PC-9 (cell line): ENCODE data around the gene DENND5A. TPM values are rescaled to one million over a fixed set of nuclear protein-coding genes. Genes with fewer than 3 reads are reported as not detected.

Experiments
- BruUV-seq: library from RNA; stranded (reverse); fragments of 400-500 nt; replicated peaks from 2 replicates; lab custom pipeline; 2021; lab: Mats Ljungman, UMichigan
- CTCF ChIA-PET: fragments of 300-600 bp; sonication (Branson Sonifier 250); formaldehyde crosslinking; loops from one replicate; lab custom pipeline; 2022; ENCODE audit warnings: antibody characterized with exemption; lab: Charles Lee
- POLR2A ChIA-PET: fragments of 300-600 bp; sonication (Branson Sonifier 250); formaldehyde crosslinking; loops from one replicate; lab custom pipeline; 2022; ENCODE audit warnings: antibody characterized with exemption; ENCODE audit not compliant: unreplicated experiment; lab: Charles Lee
- DNase-seq, 2 experiments: peaks; one replicate each; pipeline versions ENCODE4 v3.0.0 to v3.0.0-alpha.2; 2015 to 2022; ENCODE audit warnings: mixed read lengths in 1 of 2
- H2AFZ ChIP-seq: fragments of 200-600 bp; sonication (generic); 2 replicates; pipeline ENCODE4 v1.8.1; 2017; ENCODE audit warnings: antibody characterized with exemption
- H3F3A ChIP-seq: fragments of 200-600 bp; sonication (generic); 2 replicates; pipeline ENCODE4 v1.8.1; 2017; ENCODE audit warnings: antibody characterized with exemption, mild to moderate bottlenecking, low read depth; ENCODE audit not compliant: insufficient read depth
- H3K27ac ChIP-seq: fragments of 200-600 bp; sonication (generic); 2 replicates; pipeline ENCODE4 v1.6.1; 2016; ENCODE audit warnings: mixed run types
- H3K27me3 ChIP-seq: fragments of 200-600 bp; sonication (generic); 2 replicates; pipeline ENCODE4 v1.6.1; 2016; ENCODE audit warnings: low read depth, mixed run types; ENCODE audit not compliant: insufficient read depth
- H3K36me3 ChIP-seq: fragments of 200-600 bp; sonication (generic); 2 replicates; pipeline ENCODE4 v1.6.1; 2016; ENCODE audit warnings: low read depth, mixed run types
- H3K4me1 ChIP-seq: fragments of 200-600 bp; sonication (generic); replicated peaks from 2 replicates; pipeline ENCODE4 v1.6.1; 2016; ENCODE audit warnings: mixed run types; ENCODE audit not compliant: insufficient read depth
- H3K4me2 ChIP-seq: fragments of 200-600 bp; sonication (generic); 2 replicates; pipeline ENCODE4 v1.6.1; 2017; ENCODE audit warnings: mixed run types
- H3K4me3 ChIP-seq: fragments of 200-600 bp; sonication (generic); 2 replicates; pipeline ENCODE4 v1.6.1; 2016; ENCODE audit warnings: mixed run types
- H3K79me2 ChIP-seq: fragments of 200-600 bp; sonication (generic); 2 replicates; pipeline ENCODE4 v1.6.1; 2017; ENCODE audit warnings: low read depth, mixed run types
- H3K9me2 ChIP-seq: fragments of 200-600 bp; sonication (generic); 2 replicates; pipeline ENCODE4 v1.8.1; 2017; ENCODE audit warnings: mild to moderate bottlenecking; ENCODE audit not compliant: insufficient read depth
- H3K9me3 ChIP-seq: fragments of 200-600 bp; sonication (generic); 2 replicates; pipeline ENCODE4 v1.8.1; 2016; ENCODE audit warnings: low read depth; ENCODE audit not compliant: insufficient read depth
- H4K20me1 ChIP-seq: fragments of 200-600 bp; sonication (generic); 2 replicates; pipeline ENCODE4 v1.8.1; 2017; ENCODE audit not compliant: insufficient read depth
- EZH2 ChIP-seq: fragments of 200-600 bp; sonication (generic); IDR thresholded peaks from 2 replicates; pipeline ENCODE4 v1.8.0; 2017; ENCODE audit warnings: antibody characterized with exemption, low read depth
- intact Hi-C: fragments of 100-400 bp; cut with micrococcal nuclease; formaldehyde crosslinking; loops from one replicate; pipeline ENCODE4 v1.10.0; 2022; ENCODE audit not compliant: unreplicated experiment
- total RNA-seq: library from RNA; stranded (reverse); gene quantifications from 2 replicates; pipeline ENCODE4 v1.2.3, GENCODE V29; 2021
- TF ChIP-seq, protein P1 (sequence below): fragments of 200-600 bp; sonication (generic); conservative IDR thresholded peaks from 2 replicates; pipeline ENCODE4 v1.6.1; 2017; ENCODE audit warnings: mixed run types, antibody characterized with exemption, mild to moderate bottlenecking, moderate library complexity

DENND5A gene
- total RNA-seq, 1 experiment from 2014 or later, result 19.8 TPM

- Histone ChIP-seq H3K27me3 (no peaks in the 10 kb centered on the region), H4K20me1 (no peaks in the 10 kb centered on the region), H3F3A (no peaks in the 10 kb centered on the region), H3K79me2 (no peaks in the 10 kb centered on the region), H3K4me2 (no peak overlapping the region), H3K27ac (no peak overlapping the region), H3K4me1 (no peaks in the 10 kb centered on the region), H3K36me3 (no peaks in the 10 kb centered on the region), H3K4me3 (no peak overlapping the region), H2AFZ (no peak overlapping the region), H3K9me2 (no peaks in the 10 kb centered on the region), H3K9me3 (no peaks in the 10 kb centered on the region)
- ChIA-PET POLR2A (no interaction called here), CTCF (interaction anchor here (0.6 kb wide), 1 partner anchor 34 kb away, joined by 9 read pairs; no protein-coding TSS in a partner anchor)
- TF ChIP-seq, protein P1, sequence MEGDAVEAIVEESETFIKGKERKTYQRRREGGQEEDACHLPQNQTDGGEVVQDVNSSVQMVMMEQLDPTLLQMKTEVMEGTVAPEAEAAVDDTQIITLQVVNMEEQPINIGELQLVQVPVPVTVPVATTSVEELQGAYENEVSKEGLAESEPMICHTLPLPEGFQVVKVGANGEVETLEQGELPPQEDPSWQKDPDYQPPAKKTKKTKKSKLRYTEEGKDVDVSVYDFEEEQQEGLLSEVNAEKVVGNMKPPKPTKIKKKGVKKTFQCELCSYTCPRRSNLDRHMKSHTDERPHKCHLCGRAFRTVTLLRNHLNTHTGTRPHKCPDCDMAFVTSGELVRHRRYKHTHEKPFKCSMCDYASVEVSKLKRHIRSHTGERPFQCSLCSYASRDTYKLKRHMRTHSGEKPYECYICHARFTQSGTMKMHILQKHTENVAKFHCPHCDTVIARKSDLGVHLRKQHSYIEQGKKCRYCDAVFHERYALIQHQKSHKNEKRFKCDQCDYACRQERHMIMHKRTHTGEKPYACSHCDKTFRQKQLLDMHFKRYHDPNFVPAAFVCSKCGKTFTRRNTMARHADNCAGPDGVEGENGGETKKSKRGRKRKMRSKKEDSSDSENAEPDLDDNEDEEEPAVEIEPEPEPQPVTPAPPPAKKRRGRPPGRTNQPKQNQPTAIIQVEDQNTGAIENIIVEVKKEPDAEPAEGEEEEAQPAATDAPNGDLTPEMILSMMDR, result no peak
- TF ChIP-seq EZH2, result no peak
- BruUV-seq, result no TSS peak
- DNase-seq, result no peak
- intact Hi-C loops, result no loop called here
Observed at GRCh38 chr11:9118277-9118676, 146.9 kb downstream of the DENND5A start.

GRCh38 chr11:9112075-9112474, 153.1 kb downstream of the DENND5A start:
- Histone ChIP-seq H3F3A (no peaks in the 10 kb centered on the region), H3K9me3 (0 out of 2 replicates have a peak, but pooled peaks cover 5% of the 10 kb centered on the region), H3K27me3 (no peaks in the 10 kb centered on the region), H3K9me2 (no peaks in the 10 kb centered on the region), H3K4me2 (no peak overlapping the region), H3K4me3 (no peak overlapping the region), H4K20me1 (no peaks in the 10 kb centered on the region), H3K27ac (no peak overlapping the region), H3K4me1 (no peaks in the 10 kb centered on the region), H2AFZ (no peak overlapping the region), H3K79me2 (no peaks in the 10 kb centered on the region), H3K36me3 (no peaks in the 10 kb centered on the region)
- ChIA-PET POLR2A (no interaction called here), CTCF (no interaction called here)
- intact Hi-C loops, result no loop called here
- TF ChIP-seq, protein P1, result no peak
- no peak for TF ChIP-seq EZH2
- no peak for DNase-seq
- BruUV-seq, result no TSS peak

DNA sequence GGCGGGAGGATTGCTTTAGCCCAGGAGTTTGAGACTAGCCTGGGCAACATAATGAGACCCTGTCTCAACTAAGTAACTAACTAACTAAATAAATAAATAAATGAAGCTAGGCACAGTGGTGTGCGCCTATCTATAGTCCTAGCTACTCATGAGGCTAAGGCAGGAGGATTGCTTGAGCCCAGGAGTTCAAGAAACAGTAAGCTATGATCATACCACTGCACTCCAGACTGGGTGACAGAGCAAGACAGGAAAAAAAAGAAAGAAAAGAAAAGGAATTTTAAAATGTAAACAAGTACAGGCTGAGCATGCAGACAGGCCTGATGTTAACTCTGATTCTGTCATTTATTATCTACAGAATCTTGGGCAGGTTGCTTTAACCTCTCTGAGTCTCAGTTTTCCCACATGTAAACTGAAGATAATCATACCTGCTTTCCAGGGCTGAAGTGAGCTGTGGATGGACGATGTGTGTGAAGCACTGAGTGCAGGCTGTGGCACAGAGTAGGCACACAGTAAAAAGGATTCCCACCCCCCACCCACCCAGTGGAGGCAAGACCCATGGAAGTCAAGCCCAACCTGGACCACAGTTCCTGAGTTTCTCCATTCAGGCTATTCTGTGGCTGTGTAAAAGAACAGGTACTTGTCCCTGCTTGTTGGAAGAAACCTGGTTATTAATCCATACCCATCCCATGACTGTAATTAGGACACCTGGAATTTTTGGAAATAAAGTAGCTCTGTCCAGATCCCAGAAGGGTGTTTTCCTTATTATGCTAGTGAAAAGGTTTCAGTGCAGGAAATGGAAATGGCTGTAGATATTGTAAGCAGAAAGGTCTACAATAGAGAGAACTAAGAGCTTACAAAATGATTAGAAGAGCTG, 155.1 kb downstream of the DENND5A start:
- Histone ChIP-seq H2AFZ (no peak overlapping the region), H3K4me1 (no peaks in the 10 kb centered on the region), H4K20me1 (no peaks in the 10 kb centered on the region), H3K27me3 (no peaks in the 10 kb centered on the region), H3K4me2 (no peak overlapping the region), H3K36me3 (no peaks in the 10 kb centered on the region), H3F3A (no peaks in the 10 kb centered on the region; the same call in 1 of the 2 replicates), H3K4me3 (no peak overlapping the region), H3K79me2 (no peaks in the 10 kb centered on the region), H3K27ac (no peak overlapping the region), H3K9me2 (no peaks in the 10 kb centered on the region), H3K9me3 (0 out of 2 replicates have a peak, but pooled peaks cover 5% of the 10 kb centered on the region)
- ChIA-PET CTCF (no interaction called here), POLR2A (no interaction called here)
- intact Hi-C loops, result no loop called here
- TF ChIP-seq, protein P1, result no peak
- no peak for TF ChIP-seq EZH2
- BruUV-seq, result no TSS peak
- no peak for DNase-seq
